ENCODE measurements around the gene SLC2A9. TPM values are rescaled to one million over a fixed set of nuclear protein-coding genes. Genes with fewer than 3 reads are reported as not detected.

The SLC2A9 gene
- total and polyA plus RNA-seq, 8 donors, result 0.61 to 35.3 (median 2.7) TPM

DNA sequence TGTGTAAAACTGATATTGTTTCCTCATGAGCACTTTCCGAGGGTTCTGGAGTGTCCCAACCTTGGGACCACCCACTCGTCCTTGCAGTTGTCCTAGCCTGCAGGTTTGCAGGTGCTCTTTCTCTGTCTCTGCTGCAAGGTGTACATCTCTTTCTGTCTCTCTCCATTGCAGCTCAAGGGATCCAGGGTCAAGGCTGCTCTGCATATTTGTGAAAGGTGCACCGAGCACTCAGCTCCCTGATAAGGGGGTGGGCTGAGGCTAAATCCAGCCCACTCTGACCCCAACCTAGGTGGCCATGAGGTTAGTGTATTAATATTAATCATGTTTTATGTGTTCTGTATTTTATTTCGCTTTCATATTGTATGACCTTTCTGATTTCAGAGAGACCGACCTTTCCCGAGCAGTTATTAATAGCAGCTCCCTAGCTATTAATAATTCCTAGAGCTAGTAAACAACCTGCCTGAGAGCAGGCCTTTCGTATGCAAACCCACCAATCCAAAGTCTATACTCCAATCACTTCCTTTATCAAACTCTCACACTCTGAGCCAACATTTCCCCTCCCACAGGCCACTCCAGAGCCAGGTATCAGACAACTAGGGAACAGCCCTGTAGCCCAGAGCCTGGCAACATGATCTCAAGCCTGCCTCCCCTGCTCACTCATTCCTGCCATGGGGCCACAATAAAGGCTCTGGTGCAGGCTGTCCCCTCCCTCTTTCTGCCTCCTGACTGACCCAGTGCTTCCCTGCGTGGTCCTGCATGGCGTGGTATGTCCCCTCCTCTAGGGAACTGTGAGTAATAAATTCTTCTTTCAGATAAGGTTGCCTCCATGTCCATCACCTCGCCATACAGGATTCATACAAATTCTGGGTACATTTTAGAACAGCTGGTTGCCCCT, 73.9 kb downstream of the SLC2A9 start:
- DNase-seq, result peak; percentile 63 to 72
- Histone ChIP-seq H3K4me1 (peaks cover 0 to 17% (median 6%) of the 10 kb centered on the region in 4 donors), H3K9me3 (no peaks in the 10 kb centered on the region), H3K36me3 (no peaks in the 10 kb centered on the region), H3K27ac (peak overlapping the region in 3 of 5 donors; percentile 5 to 60 (median 58)), H3K27me3 (no peaks in the 10 kb centered on the region), H3K4me3 (no peak overlapping the region)
- TF ChIP-seq EP300 (IDR thresholded peaks at IDR 0.05) (no peak), POLR2AphosphoS5 (IDR thresholded peaks at IDR 0.05) (peak in 1 of 3 donors; percentile 36), POLR2A (IDR thresholded peaks at IDR 0.05) (no peak)
- TF ChIP-seq, protein P1, sequence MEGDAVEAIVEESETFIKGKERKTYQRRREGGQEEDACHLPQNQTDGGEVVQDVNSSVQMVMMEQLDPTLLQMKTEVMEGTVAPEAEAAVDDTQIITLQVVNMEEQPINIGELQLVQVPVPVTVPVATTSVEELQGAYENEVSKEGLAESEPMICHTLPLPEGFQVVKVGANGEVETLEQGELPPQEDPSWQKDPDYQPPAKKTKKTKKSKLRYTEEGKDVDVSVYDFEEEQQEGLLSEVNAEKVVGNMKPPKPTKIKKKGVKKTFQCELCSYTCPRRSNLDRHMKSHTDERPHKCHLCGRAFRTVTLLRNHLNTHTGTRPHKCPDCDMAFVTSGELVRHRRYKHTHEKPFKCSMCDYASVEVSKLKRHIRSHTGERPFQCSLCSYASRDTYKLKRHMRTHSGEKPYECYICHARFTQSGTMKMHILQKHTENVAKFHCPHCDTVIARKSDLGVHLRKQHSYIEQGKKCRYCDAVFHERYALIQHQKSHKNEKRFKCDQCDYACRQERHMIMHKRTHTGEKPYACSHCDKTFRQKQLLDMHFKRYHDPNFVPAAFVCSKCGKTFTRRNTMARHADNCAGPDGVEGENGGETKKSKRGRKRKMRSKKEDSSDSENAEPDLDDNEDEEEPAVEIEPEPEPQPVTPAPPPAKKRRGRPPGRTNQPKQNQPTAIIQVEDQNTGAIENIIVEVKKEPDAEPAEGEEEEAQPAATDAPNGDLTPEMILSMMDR (IDR thresholded peaks at IDR 0.05), result no peak
- WGBS, 5 donors, result 31 to 57% (median 53%) methylated on average over 10 of the region's 10 CpGs
- intact Hi-C loops (cut with DNase I; ENCODE audit: low total_unique reads), result no loop called here

DNA sequence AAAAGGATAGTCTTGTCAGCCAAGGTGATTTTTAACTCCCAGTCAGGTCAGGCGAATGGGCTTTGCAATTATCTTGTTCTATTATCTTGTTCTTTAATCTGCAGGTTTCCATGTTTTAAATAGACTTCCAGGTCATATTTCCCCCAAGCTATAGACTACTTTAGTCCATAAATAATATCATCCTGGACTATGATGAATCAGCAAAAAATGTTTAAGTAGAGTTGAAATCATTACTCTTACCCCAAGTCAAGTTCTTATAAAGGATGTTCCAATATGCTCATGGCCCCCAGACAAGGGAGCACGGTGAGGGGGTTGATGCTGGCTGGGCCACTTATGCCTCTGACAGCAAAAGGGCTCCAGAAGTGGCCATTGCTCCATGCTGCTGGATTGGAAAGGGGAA, 75.1 kb downstream of the SLC2A9 start:
- H3K36me3 ChIP-seq, result no peaks in the 10 kb centered on the region
- H3K9me3 ChIP-seq, result no peaks in the 10 kb centered on the region
- no peak overlapping the region for H3K27ac ChIP-seq
- 88 to 96% (median 91%) methylated on average over 2 of the region's 2 CpGs for WGBS, 5 donors
- no peak for DNase-seq
- no peaks in the 10 kb centered on the region for H3K27me3 ChIP-seq
- H3K4me3 ChIP-seq, result no peak overlapping the region
- H3K4me1 ChIP-seq, result peaks cover 0 to 17% (median 6%) of the 10 kb centered on the region in 4 donors
- TF ChIP-seq POLR2A (IDR thresholded peaks at IDR 0.05) (no peak), POLR2AphosphoS5 (IDR thresholded peaks at IDR 0.05) (no peak), EP300 (IDR thresholded peaks at IDR 0.05) (no peak)
- TF ChIP-seq, protein P1 (IDR thresholded peaks at IDR 0.05), result no peak
- intact Hi-C loops (cut with DNase I; ENCODE audit: low total_unique reads), result no loop called here

DNA sequence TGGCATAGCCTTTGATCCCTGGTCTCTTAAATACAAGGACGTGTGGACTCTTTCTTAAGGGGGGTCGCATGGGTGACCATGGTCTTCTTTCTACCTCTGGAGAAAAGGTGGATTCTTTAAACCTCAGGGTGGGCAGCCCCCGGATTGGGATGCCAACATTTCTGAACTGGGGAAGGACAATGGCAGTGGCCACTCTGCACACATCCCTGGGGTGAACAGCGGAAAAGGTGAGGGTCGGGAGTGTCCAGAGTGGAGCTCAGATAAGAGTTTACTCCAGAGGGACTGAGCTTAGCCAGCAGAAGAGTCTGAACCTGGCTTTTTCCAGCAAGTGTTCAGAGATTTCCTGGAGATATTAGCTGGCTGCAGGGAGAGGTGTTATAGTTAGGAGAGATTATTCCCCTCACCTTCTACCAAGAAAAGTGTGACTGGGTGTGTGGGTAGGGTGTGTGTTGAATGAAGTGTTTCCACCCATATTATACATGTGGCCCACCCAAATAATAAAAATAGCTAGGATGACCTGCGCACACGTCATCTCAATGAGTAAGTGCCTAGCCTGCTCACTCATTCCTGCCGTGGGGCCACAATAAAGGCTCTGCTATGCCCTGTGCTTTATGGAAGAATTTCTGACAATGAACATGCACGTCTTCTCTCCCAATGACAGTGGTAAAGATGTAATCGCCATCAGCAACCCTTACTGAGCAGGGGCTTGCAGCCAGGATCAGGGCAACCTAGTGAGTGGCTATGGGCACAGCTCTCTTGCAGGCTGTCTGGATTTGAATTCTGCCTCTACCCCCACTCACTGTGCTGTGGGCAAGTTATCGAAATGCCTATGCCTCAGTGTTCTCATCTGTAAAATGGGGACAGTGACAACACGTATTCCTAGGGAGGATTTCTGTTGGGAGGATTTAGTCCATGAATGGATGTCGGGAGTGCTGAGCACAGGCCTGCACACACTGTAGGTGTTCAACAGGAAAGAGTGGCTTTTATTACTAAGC, 76.6 kb downstream of the SLC2A9 start:
- H3K9me3 ChIP-seq, result no peaks in the 10 kb centered on the region
- 83 to 91% (median 85%) methylated on average over 11 to 13 of the region's 13 CpGs for WGBS, 5 donors
- H3K36me3 ChIP-seq, result no peaks in the 10 kb centered on the region
- intact Hi-C loops (cut with DNase I; ENCODE audit: low total_unique reads), result no loop called here
- no peaks in the 10 kb centered on the region for H3K27me3 ChIP-seq
- no peak for DNase-seq
- no peak overlapping the region for H3K4me3 ChIP-seq
- TF ChIP-seq, protein P1 (IDR thresholded peaks at IDR 0.05), result no peak
- TF ChIP-seq EP300 (IDR thresholded peaks at IDR 0.05), result no peak
- TF ChIP-seq POLR2A (IDR thresholded peaks at IDR 0.05), result no peak
- TF ChIP-seq POLR2AphosphoS5 (IDR thresholded peaks at IDR 0.05), result no peak
- H3K27ac ChIP-seq, result no peak overlapping the region
- peaks cover 0 to 17% (median 6%) of the 10 kb centered on the region in 4 donors for H3K4me1 ChIP-seq

DNA sequence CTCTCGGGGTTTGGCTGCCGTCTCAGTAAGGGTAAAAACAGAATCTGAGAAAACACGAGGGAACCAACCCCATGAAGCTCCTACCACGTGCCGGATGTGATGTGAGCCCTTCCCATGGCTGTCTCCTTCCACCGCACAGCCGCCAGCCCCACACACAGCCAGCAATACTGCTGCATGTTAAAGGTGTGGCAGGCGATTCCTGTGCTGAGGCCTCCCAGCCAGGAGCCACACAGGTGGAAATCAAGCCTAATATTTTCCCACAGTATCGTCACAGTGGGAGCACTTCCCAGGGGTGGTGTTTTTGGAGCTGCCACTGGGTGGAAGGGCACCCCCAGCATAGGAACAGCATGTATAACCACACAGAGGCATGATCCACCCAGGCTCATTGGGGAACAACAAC, 77.5 kb downstream of the SLC2A9 start:
- H3K36me3 ChIP-seq, result no peaks in the 10 kb centered on the region
- intact Hi-C loops (cut with DNase I; ENCODE audit: low total_unique reads), result no loop called here

More for the DNA sequence above, 77.5 kb downstream of the SLC2A9 start:
- Histone ChIP-seq H3K4me3 (no peak overlapping the region), H3K9me3 (no peaks in the 10 kb centered on the region), H3K27me3 (no peaks in the 10 kb centered on the region), H3K27ac (no peak overlapping the region), H3K4me1 (peaks cover 0 to 17% (median 6%) of the 10 kb centered on the region in 4 donors)
- no peak for DNase-seq
- 92 to 98% (median 93%) methylated on average over 6 to 9 of the region's 9 CpGs for WGBS, 5 donors
- TF ChIP-seq, protein P1 (IDR thresholded peaks at IDR 0.05), result no peak
- TF ChIP-seq POLR2AphosphoS5 (IDR thresholded peaks at IDR 0.05), result no peak
- no peak for TF ChIP-seq POLR2A (IDR thresholded peaks at IDR 0.05)
- no peak for TF ChIP-seq EP300 (IDR thresholded peaks at IDR 0.05)

Data from stomach (tissue), 9 donors.